Stimulated activated CD4-positive, alpha-beta T cell treated with anti-CD3 and anti-CD28 coated beads, Interleukin-1b, Interleukin-23, amount 100 ng/mL, for 24 hours (primary cell): ENCODE data around the gene ADPRHL1.

Experiments used
- DNase-seq, 4 experiments: peaks; one replicate each; pipeline ENCODE4 v3.0.0-alpha.2; 2020; ENCODE audit warnings: low read depth in 4 of 4, low spot score in 1 of 4

Gene ADPRHL1

GRCh38 chr13:113417836-113418721 lies 35.2 kb downstream of the ADPRHL1 start:
- no peak for DNase-seq

- no peak for DNase-seq
Observed at GRCh38 chr13:113417008-113417751, 36.1 kb downstream of the ADPRHL1 start.

GRCh38 chr13:113415825-113416224 lies 37.5 kb downstream of the ADPRHL1 start:
- no peak for DNase-seq

- DNase-seq: no peak
Observed at GRCh38 chr13:113415032-113415431, 38.3 kb downstream of the ADPRHL1 start.

- DNase-seq: no peak
Observed at GRCh38 chr13:113414335-113414734, 39.0 kb downstream of the ADPRHL1 start.

DNA sequence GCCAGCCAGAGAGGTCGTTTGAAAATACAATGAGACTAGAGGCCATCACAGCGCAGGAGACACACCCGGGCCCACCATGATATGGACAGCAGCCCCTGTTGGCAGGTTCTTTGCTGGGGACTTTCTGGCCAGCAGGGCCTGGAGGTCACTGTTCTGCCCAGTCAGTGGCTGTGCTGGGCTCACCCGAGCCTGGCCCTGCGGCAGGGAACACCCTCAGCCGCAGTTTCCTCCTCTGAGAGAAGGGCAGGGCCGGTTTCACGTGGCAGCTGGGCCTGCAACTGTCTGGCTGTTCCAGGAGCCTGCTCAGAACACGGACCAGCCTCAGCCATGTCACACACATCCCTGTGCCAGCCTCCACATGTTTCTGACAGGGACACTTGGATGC lies 39.4 kb downstream of the ADPRHL1 start:
- no peak for DNase-seq

GRCh38 chr13:113413178-113413897 lies 40.0 kb downstream of the ADPRHL1 start:
- DNase-seq: no peak

- DNase-seq: no peak
Observed at GRCh38 chr13:113412440-113412839, 40.8 kb downstream of the ADPRHL1 start.

GRCh38 chr13:113411216-113412023 lies 41.9 kb downstream of the ADPRHL1 start:
- DNase-seq: no peak

GRCh38 chr13:113410472-113411201 lies 42.7 kb downstream of the ADPRHL1 start:
- DNase-seq: no peak

- DNase-seq: no peak
Observed at GRCh38 chr13:113408562-113408961, 44.7 kb downstream of the ADPRHL1 start.

GRCh38 chr13:113407531-113408393 lies 45.5 kb downstream of the ADPRHL1 start:
- DNase-seq: no peak

- no peak for DNase-seq
Observed at GRCh38 chr13:113407103-113407530, 46.2 kb downstream of the ADPRHL1 start.

GRCh38 chr13:113406321-113407102 lies 46.8 kb downstream of the ADPRHL1 start:
- DNase-seq: no peak

GRCh38 chr13:113405481-113406300 lies 47.6 kb downstream of the ADPRHL1 start:
- no peak for DNase-seq

DNA sequence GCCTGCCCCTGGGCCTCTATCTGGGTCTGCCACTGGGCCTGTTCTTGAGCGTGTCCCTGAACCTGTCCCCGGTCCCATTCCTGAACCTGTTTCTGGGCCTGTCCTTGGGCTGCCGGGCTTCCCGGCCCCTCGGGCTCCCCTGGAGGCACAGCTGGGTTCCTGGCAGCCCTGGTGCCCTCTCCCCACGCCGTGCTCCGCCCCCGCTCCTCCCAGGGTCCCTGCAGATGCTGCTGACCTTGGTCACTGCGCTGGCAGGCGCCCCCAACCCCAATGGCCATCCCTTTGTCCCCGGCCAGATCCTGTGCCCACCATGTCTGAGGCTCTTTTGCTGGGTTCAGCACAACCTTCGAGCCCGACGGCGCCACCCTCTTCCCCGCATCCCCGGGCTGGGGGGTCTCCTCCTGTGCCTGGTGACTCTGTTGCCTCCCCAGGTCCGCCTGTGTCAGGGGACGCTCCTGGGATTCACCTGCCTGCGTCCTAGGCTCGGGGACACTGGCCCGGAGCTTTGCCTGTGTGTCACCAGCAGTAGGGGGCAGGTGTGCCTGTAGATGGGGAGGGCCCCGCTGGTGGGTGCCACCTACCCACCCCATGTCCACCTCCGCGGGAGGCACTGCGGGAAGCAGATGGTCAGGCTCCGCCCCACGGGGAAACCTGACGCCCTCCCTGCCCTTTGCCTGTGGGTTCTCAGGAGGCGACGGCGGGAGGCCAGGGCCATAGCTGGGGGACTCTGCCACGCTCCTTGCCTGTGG lies 48.4 kb downstream of the ADPRHL1 start:
- no peak for DNase-seq

DNA sequence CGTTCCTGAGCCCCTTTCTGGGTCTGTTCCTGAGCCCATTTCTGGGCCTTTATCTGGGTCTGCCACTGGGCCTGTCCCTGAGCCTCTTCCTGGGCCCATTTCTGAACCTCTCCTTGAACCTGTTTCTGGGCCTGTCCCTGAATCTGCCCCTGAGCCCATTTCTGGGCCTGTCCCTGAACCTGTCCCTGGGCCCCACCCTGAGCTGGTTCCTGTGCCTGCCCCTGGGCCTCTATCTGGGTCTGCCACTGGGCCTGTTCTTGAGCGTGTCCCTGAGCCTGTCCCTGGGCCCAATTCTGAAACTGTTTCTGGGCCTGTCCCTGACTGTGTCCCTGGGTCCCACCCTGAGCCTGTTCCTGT lies 48.9 kb downstream of the ADPRHL1 start:
- DNase-seq: no peak
